ENCODE data around the gene ROCK2.

The ROCK2 gene

DNA sequence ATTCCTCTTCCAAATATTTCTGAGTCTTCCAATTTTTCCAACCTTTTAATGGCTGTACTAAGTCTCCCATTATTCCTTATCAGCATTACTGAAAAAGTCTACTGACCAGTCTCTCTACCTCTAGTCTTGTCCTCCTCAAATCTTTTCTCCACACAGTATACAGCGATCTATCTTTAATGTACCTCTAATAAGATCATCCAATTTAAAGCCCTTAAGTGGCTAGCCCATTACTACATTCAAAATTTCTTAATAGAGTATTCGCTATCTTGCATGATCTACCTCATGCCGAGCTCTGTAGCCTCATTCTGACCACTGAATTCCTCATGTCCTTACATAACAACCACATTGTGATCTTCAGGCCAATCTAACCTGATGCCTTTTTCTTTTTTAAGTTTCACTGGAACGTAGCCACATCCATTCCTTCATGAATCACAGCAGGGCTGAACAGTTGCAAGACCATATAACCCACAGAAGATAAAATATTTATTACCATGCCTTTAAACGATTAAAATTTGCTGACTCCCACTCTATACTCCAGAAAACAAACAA lies 131.3 kb downstream of the ROCK2 start:
- H3K36me3 ChIP-seq (ENCODE audit: insufficient read depth, low read length) = peaks cover 82% of the 10 kb centered on the region
- H3K4me3 ChIP-seq (ENCODE audit: low read length) = no peak overlapping the region
- no peak overlapping the region for H2AFZ ChIP-seq (ENCODE audit: low read depth, low read length)
- H3K27me3 ChIP-seq (ENCODE audit: insufficient read depth, low read length) = no peaks in the 10 kb centered on the region
- no peaks in the 10 kb centered on the region for H3K4me1 ChIP-seq (ENCODE audit: insufficient read depth, low read length)
- H3K9me3 ChIP-seq (ENCODE audit: low read length) = peaks cover 2% of the 10 kb centered on the region

GRCh38 chr2:11212645-11213044 lies 131.8 kb downstream of the ROCK2 start:
- Histone ChIP-seq H3K4me3 (ENCODE audit: low read length) (no peak overlapping the region), H3K27me3 (ENCODE audit: insufficient read depth, low read length) (no peaks in the 10 kb centered on the region), H3K36me3 (ENCODE audit: insufficient read depth, low read length) (peaks cover 79% of the 10 kb centered on the region), H2AFZ (ENCODE audit: low read depth, low read length) (no peak overlapping the region), H3K9me3 (ENCODE audit: low read length) (peaks cover 2% of the 10 kb centered on the region), H3K4me1 (ENCODE audit: insufficient read depth, low read length) (no peaks in the 10 kb centered on the region)

DNA sequence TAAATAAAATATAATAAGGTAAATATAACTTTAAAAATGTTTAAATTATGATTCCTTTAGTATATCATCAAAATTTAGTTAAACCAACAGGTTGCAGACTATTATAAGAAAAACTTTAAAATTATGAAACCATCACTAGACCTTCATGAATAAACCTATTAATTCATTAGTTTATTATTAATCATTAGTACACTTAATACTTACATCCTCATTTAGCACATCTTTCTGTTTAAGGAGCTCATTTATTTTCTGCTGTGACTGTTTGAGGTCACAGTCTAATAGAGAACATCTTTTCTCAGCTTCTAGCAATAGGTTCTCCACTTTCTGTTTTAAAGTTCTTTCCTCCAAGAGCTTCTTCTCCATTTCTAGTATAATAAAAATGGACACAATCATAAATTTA lies 136.4 kb downstream of the ROCK2 start:
- H3K4me1 ChIP-seq (ENCODE audit: insufficient read depth, low read length) = no peaks in the 10 kb centered on the region
- no peaks in the 10 kb centered on the region for H3K9me3 ChIP-seq (ENCODE audit: low read length)
- no peaks in the 10 kb centered on the region for H3K27me3 ChIP-seq (ENCODE audit: insufficient read depth, low read length)
- H2AFZ ChIP-seq (ENCODE audit: low read depth, low read length) = no peak overlapping the region
- peaks cover 70% of the 10 kb centered on the region for H3K36me3 ChIP-seq (ENCODE audit: insufficient read depth, low read length)
- no peak overlapping the region for H3K4me3 ChIP-seq (ENCODE audit: low read length)

- Histone ChIP-seq H2AFZ (ENCODE audit: low read depth, low read length) (no peak overlapping the region), H3K36me3 (ENCODE audit: insufficient read depth, low read length) (peaks cover 73% of the 10 kb centered on the region), H3K9me3 (ENCODE audit: low read length) (no peaks in the 10 kb centered on the region), H3K4me1 (ENCODE audit: insufficient read depth, low read length) (no peaks in the 10 kb centered on the region), H3K27me3 (ENCODE audit: insufficient read depth, low read length) (no peaks in the 10 kb centered on the region), H3K4me3 (ENCODE audit: low read length) (no peak overlapping the region)
These were observed 141.0 kb downstream of the ROCK2 start for GRCh38 chr2:11203480-11203879.

- no peak overlapping the region for H3K4me3 ChIP-seq (ENCODE audit: low read length)
- no peaks in the 10 kb centered on the region for H3K9me3 ChIP-seq (ENCODE audit: low read length)
- H3K36me3 ChIP-seq (ENCODE audit: insufficient read depth, low read length) = peaks cover 76% of the 10 kb centered on the region
- H2AFZ ChIP-seq (ENCODE audit: low read depth, low read length) = no peak overlapping the region
- no peaks in the 10 kb centered on the region for H3K27me3 ChIP-seq (ENCODE audit: insufficient read depth, low read length)
- no peaks in the 10 kb centered on the region for H3K4me1 ChIP-seq (ENCODE audit: insufficient read depth, low read length)
These were observed 142.5 kb downstream of the ROCK2 start for GRCh38 chr2:11201969-11202368.

GRCh38 chr2:11200651-11201050 lies 143.8 kb downstream of the ROCK2 start:
- Histone ChIP-seq H3K36me3 (ENCODE audit: insufficient read depth, low read length) (peaks cover 83% of the 10 kb centered on the region), H3K9me3 (ENCODE audit: low read length) (no peaks in the 10 kb centered on the region)

GRCh38 chr2:11196246-11196645 lies 148.2 kb downstream of the ROCK2 start:
- H3K9me3 ChIP-seq (ENCODE audit: low read length) = no peaks in the 10 kb centered on the region

More at GRCh38 chr2:11200651-11201050, 143.8 kb downstream of the ROCK2 start:
- no peak overlapping the region for H2AFZ ChIP-seq (ENCODE audit: low read depth, low read length)
- H3K4me3 ChIP-seq (ENCODE audit: low read length) = no peak overlapping the region
- no peaks in the 10 kb centered on the region for H3K4me1 ChIP-seq (ENCODE audit: insufficient read depth, low read length)
- H3K27me3 ChIP-seq (ENCODE audit: insufficient read depth, low read length) = no peaks in the 10 kb centered on the region

GRCh38 chr2:11187731-11188130 lies 156.7 kb downstream of the ROCK2 start:
- H3K36me3 ChIP-seq (ENCODE audit: insufficient read depth, low read length) = peaks cover 49% of the 10 kb centered on the region

More at GRCh38 chr2:11196246-11196645, 148.2 kb downstream of the ROCK2 start:
- H3K4me1 ChIP-seq (ENCODE audit: insufficient read depth, low read length) = no peaks in the 10 kb centered on the region
- H3K36me3 ChIP-seq (ENCODE audit: insufficient read depth, low read length) = peaks cover 84% of the 10 kb centered on the region
- H3K27me3 ChIP-seq (ENCODE audit: insufficient read depth, low read length) = no peaks in the 10 kb centered on the region
- no peak overlapping the region for H3K4me3 ChIP-seq (ENCODE audit: low read length)
- H2AFZ ChIP-seq (ENCODE audit: low read depth, low read length) = no peak overlapping the region

GRCh38 chr2:11187083-11187619 lies 157.3 kb downstream of the ROCK2 start:
- peaks cover 48% of the 10 kb centered on the region for H3K36me3 ChIP-seq (ENCODE audit: insufficient read depth, low read length)

More at GRCh38 chr2:11187731-11188130, 156.7 kb downstream of the ROCK2 start:
- no peaks in the 10 kb centered on the region for H3K4me1 ChIP-seq (ENCODE audit: insufficient read depth, low read length)
- H3K27me3 ChIP-seq (ENCODE audit: insufficient read depth, low read length) = no peaks in the 10 kb centered on the region
- no peak overlapping the region for H2AFZ ChIP-seq (ENCODE audit: low read depth, low read length)
- no peak overlapping the region for H3K4me3 ChIP-seq (ENCODE audit: low read length)
- no peaks in the 10 kb centered on the region for H3K9me3 ChIP-seq (ENCODE audit: low read length)

DNA sequence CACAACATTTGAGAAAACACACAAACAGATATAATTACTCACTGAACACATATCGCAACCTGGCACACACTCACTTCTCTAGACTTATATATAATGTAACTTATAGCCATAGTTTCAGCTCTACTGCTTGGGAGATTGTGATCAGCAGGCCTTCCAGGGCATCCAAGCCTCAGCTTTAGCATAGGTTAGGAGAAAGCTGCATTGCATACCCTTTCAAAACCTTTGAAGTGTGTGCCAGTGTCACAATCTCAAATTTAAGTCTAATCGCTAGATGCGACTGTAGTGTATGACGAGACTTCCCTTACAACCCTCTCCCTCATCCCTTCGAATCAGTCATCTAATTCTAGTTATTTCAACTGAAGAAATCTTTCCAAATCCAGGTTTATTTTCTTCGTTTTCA lies 158.3 kb downstream of the ROCK2 start:
- Histone ChIP-seq H3K4me3 (ENCODE audit: low read length) (no peak overlapping the region), H3K4me1 (ENCODE audit: insufficient read depth, low read length) (no peaks in the 10 kb centered on the region), H3K9me3 (ENCODE audit: low read length) (no peaks in the 10 kb centered on the region), H2AFZ (ENCODE audit: low read depth, low read length) (no peak overlapping the region), H3K27me3 (ENCODE audit: insufficient read depth, low read length) (no peaks in the 10 kb centered on the region), H3K36me3 (ENCODE audit: insufficient read depth, low read length) (peaks cover 51% of the 10 kb centered on the region)

More at GRCh38 chr2:11187083-11187619, 157.3 kb downstream of the ROCK2 start:
- H3K4me3 ChIP-seq (ENCODE audit: low read length) = no peak overlapping the region
- H3K9me3 ChIP-seq (ENCODE audit: low read length) = no peaks in the 10 kb centered on the region
- H3K4me1 ChIP-seq (ENCODE audit: insufficient read depth, low read length) = no peaks in the 10 kb centered on the region
- H3K27me3 ChIP-seq (ENCODE audit: insufficient read depth, low read length) = no peaks in the 10 kb centered on the region
- H2AFZ ChIP-seq (ENCODE audit: low read depth, low read length) = no peak overlapping the region

DNA sequence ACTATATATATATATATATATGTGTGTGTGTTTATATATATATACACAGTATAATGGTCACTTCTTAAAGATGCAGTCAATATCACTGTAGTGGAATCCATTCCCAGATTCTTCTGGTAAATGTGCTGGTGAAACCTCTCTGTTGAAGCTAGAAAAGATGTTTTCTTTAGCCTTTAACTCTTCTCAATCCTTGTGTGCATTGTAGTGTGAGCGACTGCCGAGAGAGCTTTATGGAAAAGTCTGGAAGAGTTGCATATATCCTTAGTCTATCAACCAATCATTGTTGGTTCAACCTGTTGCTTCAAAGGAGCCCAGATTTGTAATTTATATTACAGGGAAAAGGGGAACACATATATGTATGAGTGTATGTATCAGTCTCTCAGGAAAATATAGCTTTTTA lies 161.5 kb downstream of the ROCK2 start:
- Histone ChIP-seq H3K4me3 (ENCODE audit: low read length) (no peak overlapping the region), H3K36me3 (ENCODE audit: insufficient read depth, low read length) (peaks cover 39% of the 10 kb centered on the region), H3K27me3 (ENCODE audit: insufficient read depth, low read length) (no peaks in the 10 kb centered on the region), H3K9me3 (ENCODE audit: low read length) (no peaks in the 10 kb centered on the region), H3K4me1 (ENCODE audit: insufficient read depth, low read length) (no peaks in the 10 kb centered on the region), H2AFZ (ENCODE audit: low read depth, low read length) (no peak overlapping the region)

DNA sequence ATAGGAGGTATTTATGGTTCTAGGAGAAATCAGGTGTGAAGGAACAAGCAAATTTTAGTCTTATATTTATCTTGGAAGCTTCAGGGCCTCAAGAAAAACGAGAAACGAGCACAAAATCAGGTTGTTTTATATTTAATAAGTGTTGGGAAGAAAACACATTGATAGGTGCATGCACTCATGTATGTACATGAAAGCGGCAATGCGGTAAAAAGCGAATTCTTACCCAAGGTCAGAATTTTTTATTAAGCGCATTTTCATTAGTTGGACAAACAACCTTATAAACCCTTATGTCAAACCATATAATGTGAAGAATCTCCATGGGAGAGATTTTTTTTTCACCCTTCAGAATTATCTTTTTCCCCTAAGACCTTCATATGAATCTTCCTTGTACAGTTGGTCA lies 163.8 kb downstream of the ROCK2 start:
- no peaks in the 10 kb centered on the region for H3K27me3 ChIP-seq (ENCODE audit: insufficient read depth, low read length)
- no peaks in the 10 kb centered on the region for H3K4me1 ChIP-seq (ENCODE audit: insufficient read depth, low read length)
- H3K36me3 ChIP-seq (ENCODE audit: insufficient read depth, low read length) = peaks cover 29% of the 10 kb centered on the region
- H3K9me3 ChIP-seq (ENCODE audit: low read length) = no peaks in the 10 kb centered on the region
- no peak overlapping the region for H2AFZ ChIP-seq (ENCODE audit: low read depth, low read length)
- no peak overlapping the region for H3K4me3 ChIP-seq (ENCODE audit: low read length)

DNA sequence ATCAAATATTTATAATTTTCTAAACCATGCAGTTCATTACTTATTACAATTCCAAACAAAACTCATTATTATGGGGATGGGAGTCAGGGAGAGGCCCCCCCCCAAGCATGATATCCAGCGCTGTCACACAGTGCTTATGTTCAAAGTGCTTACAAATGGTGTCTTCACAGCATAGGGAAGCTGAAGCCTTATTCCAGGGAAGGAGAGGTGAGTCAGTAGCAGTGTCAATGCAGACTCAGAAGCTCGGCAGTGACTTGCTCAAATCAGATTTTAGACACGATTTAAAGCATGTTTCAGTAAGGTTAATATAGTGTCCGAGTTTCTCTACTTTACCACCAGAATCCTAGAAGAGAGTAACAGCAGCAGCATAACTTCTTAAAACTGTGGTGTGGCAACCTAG lies 164.5 kb downstream of the ROCK2 start:
- no peaks in the 10 kb centered on the region for H3K27me3 ChIP-seq (ENCODE audit: insufficient read depth, low read length)
- no peak overlapping the region for H2AFZ ChIP-seq (ENCODE audit: low read depth, low read length)
- H3K4me1 ChIP-seq (ENCODE audit: insufficient read depth, low read length) = no peaks in the 10 kb centered on the region
- H3K36me3 ChIP-seq (ENCODE audit: insufficient read depth, low read length) = peaks cover 29% of the 10 kb centered on the region
- no peak overlapping the region for H3K4me3 ChIP-seq (ENCODE audit: low read length)
- no peaks in the 10 kb centered on the region for H3K9me3 ChIP-seq (ENCODE audit: low read length)

- Histone ChIP-seq H3K27me3 (ENCODE audit: insufficient read depth, low read length) (no peaks in the 10 kb centered on the region), H3K4me3 (ENCODE audit: low read length) (no peak overlapping the region), H3K36me3 (ENCODE audit: insufficient read depth, low read length) (peaks cover 26% of the 10 kb centered on the region), H3K9me3 (ENCODE audit: low read length) (no peaks in the 10 kb centered on the region), H2AFZ (ENCODE audit: low read depth, low read length) (no peak overlapping the region), H3K4me1 (ENCODE audit: insufficient read depth, low read length) (no peaks in the 10 kb centered on the region)
These were observed 165.2 kb downstream of the ROCK2 start for GRCh38 chr2:11179196-11179595.
